HEK293 (cell line): ENCODE results near the gene ANKFN1.

Experiments used
- CTCF ChIA-PET: fragments of 350-600 bp; formaldehyde crosslinking; extraction: SDS; loops from one replicate; lab custom pipeline; 2021; ENCODE audit warnings: antibody characterized with exemption; lab: Yijun Ruan, JAX
- POLR2A ChIA-PET: fragments of 300-600 bp; formaldehyde crosslinking; extraction: SDS; loops from one replicate; lab custom pipeline; 2020; ENCODE audit warnings: antibody characterized with exemption, inconsistent platforms; lab: Yijun Ruan, JAX
- H3K27ac ChIP-seq: fragments of 200-500 bp; sonication (Bioruptor generic); 2 replicates; pipeline ENCODE4 v1.5.1; 2014; ENCODE audit warnings: low read depth, low read length, control low read depth, inconsistent platforms; ENCODE audit errors: extremely low read depth
- H3K36me3 ChIP-seq, 2 experiments: fragments of 200-500 bp in 1 of 2; sonication (Bioruptor generic) in 1 of 2; 1 replicate in 1 of 2; 2 replicates in 1 of 2; pipeline ENCODE4 v1.5.1; 2014 to 2017; ENCODE audit warnings: inconsistent platforms in 2 of 2, low read length in 2 of 2; ENCODE audit not compliant: control insufficient read depth in 2 of 2, insufficient read depth in 1 of 2
- H3K4me1 ChIP-seq: fragments of 200-500 bp; sonication (Bioruptor generic); 2 replicates; pipeline ENCODE4 v1.5.1; 2014; ENCODE audit warnings: mild to moderate bottlenecking, low read length, inconsistent platforms; ENCODE audit not compliant: control insufficient read depth, insufficient read depth
- H3K4me3 ChIP-seq: 2 replicates; pipeline ENCODE4 v1.5.1; 2011; ENCODE audit warnings: low read depth, mild to moderate bottlenecking, control low read depth, low read length, moderate library complexity
- H3K9me3 ChIP-seq: fragments of 200-500 bp; sonication (Bioruptor generic); 2 replicates; pipeline ENCODE4 v1.5.1; 2014; ENCODE audit warnings: low read depth, low read length, inconsistent platforms; ENCODE audit not compliant: control insufficient read depth, insufficient read depth
- GLIS2 ChIP-seq: fragments of 450-650 bp; formaldehyde crosslinking; IDR thresholded peaks from 2 replicates; pipeline ENCODE4 v1.5.1; 2016; ENCODE audit warnings: missing biosample characterization, missing genetic modification characterization
- SETDB1 ChIP-seq: IDR thresholded peaks from one replicate; pipeline ENCODE4 v1.6.1; 2017; ENCODE audit warnings: mild to moderate bottlenecking, low read length, moderate library complexity, mixed read lengths; ENCODE audit not compliant: insufficient read length
- TCF7L2 ChIP-seq: IDR thresholded peaks from 2 replicates; pipeline ENCODE4 v1.6.1; 2011; ENCODE audit warnings: low read depth, mild to moderate bottlenecking, inconsistent platforms, low read length, moderate library complexity, borderline replicate concordance
- TRIM28 ChIP-seq: IDR thresholded peaks from 2 replicates; pipeline ENCODE4 v1.6.1; 2011; ENCODE audit warnings: low read length, control low read depth, borderline replicate concordance
- ZBTB8A ChIP-seq: fragments of 450-650 bp; formaldehyde crosslinking; IDR thresholded peaks from 2 replicates; pipeline ENCODE4 v1.5.1; 2016; ENCODE audit warnings: missing biosample characterization, missing genetic modification characterization
- ZFP69B ChIP-seq: fragments of 450-650 bp; formaldehyde crosslinking; IDR thresholded peaks from 2 replicates; pipeline ENCODE4 v1.5.1; 2016; ENCODE audit warnings: missing biosample characterization, missing genetic modification characterization
- ZNF169 ChIP-seq: fragments of 450-650 bp; formaldehyde crosslinking; IDR thresholded peaks from 2 replicates; pipeline ENCODE4 v1.5.1; 2016; ENCODE audit warnings: missing biosample characterization, missing genetic modification characterization
- ZNF221 ChIP-seq: fragments of 450-650 bp; formaldehyde crosslinking; IDR thresholded peaks from 2 replicates; pipeline ENCODE4 v1.5.1; 2017; ENCODE audit warnings: missing biosample characterization, missing genetic modification characterization, borderline replicate concordance
- ZNF324 ChIP-seq: fragments of 450-650 bp; formaldehyde crosslinking; IDR thresholded peaks from 2 replicates; pipeline ENCODE4 v1.5.1; 2016; ENCODE audit warnings: missing biosample characterization, missing genetic modification characterization
- ZNF37A ChIP-seq: fragments of 450-650 bp; IDR thresholded peaks from 2 replicates; pipeline ENCODE4 v1.5.1; 2018; ENCODE audit warnings: missing biosample characterization, missing genetic modification characterization
- ZNF423 ChIP-seq: fragments of 450-650 bp; formaldehyde crosslinking; IDR thresholded peaks from 2 replicates; pipeline ENCODE4 v1.5.1; 2016; ENCODE audit warnings: missing biosample characterization, missing genetic modification characterization
- ZNF530 ChIP-seq: fragments of 450-650 bp; formaldehyde crosslinking; IDR thresholded peaks from 2 replicates; pipeline ENCODE4 v1.5.1; 2016; ENCODE audit warnings: low read depth, missing biosample characterization, missing genetic modification characterization
- ZNF548 ChIP-seq: fragments of 450-650 bp; formaldehyde crosslinking; IDR thresholded peaks from 2 replicates; pipeline ENCODE4 v1.5.1; 2016; ENCODE audit warnings: missing biosample characterization, missing genetic modification characterization
- ZNF571 ChIP-seq: fragments of 450-650 bp; formaldehyde crosslinking; IDR thresholded peaks from 2 replicates; pipeline ENCODE4 v1.5.0; 2017; ENCODE audit warnings: missing biosample characterization, missing genetic modification characterization
- ZNF610 ChIP-seq: fragments of 450-650 bp; formaldehyde crosslinking; IDR thresholded peaks from 2 replicates; pipeline ENCODE4 v1.5.1; 2016; ENCODE audit warnings: missing biosample characterization, missing genetic modification characterization, borderline replicate concordance
- ZNF624 ChIP-seq: fragments of 450-650 bp; formaldehyde crosslinking; IDR thresholded peaks from 2 replicates; pipeline ENCODE4 v1.5.1; 2017; ENCODE audit warnings: missing biosample characterization, missing genetic modification characterization
- ZNF654 ChIP-seq: fragments of 450-650 bp; formaldehyde crosslinking; IDR thresholded peaks from 2 replicates; pipeline ENCODE4 v1.5.1; 2016; ENCODE audit warnings: low read depth, missing biosample characterization, missing genetic modification characterization
- ZNF747 ChIP-seq: fragments of 450-650 bp; formaldehyde crosslinking; IDR thresholded peaks from 2 replicates; pipeline ENCODE4 v1.5.1; 2016; ENCODE audit warnings: missing biosample characterization, missing genetic modification characterization
- ZSCAN30 ChIP-seq: fragments of 450-650 bp; IDR thresholded peaks from 2 replicates; pipeline ENCODE4 v1.5.1; 2018; ENCODE audit warnings: missing biosample characterization, mild to moderate bottlenecking, missing genetic modification characterization, moderate library complexity
- TF ChIP-seq, protein P1 (sequence below): fragments of 450-650 bp; IDR thresholded peaks from 2 replicates; pipeline ENCODE4 v1.5.1; 2018; ENCODE audit warnings: missing biosample characterization, mild to moderate bottlenecking, missing genetic modification characterization

The ANKFN1 gene

DNA sequence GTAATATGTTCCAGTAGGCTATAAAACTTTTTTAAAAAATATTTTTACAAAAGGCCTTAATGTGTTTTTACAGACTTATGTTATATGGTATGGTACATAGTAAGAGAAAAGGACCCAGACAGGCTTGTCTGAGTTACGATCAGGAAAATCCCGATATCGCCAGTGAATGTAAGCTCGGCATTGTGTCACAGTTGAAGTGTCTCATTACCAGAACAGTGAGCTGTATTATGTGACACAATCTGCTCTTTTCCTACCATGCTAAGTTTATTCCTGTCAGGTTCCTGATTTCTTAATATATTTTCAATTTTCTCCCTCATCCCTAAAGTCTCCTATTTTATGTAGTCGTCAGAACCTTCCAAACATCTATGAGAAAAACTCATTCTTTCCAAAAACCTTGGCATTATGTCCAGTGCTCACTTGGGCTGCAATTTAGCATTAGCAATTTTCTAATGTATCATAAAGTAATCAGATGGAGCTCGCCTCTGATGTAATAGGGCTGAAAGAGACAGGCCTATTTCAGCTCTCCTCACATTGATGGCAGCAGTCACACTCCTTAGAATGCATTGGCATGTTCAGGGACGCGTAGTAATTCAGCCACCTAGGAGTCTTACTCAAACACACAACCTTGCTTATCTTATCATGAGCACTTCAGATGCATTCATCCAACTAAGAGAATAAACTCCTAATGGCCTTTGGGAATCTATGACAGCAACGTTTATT is 292.6 kb downstream of the ANKFN1 start:
- POLR2A ChIA-PET = no interaction called here
- Histone ChIP-seq H3K4me3 (no peak overlapping the region), H3K27ac (no peak overlapping the region), H3K9me3 (no peaks in the 10 kb centered on the region), H3K36me3 (no peaks in the 10 kb centered on the region), H3K4me1 (peaks cover 10% of the 10 kb centered on the region)
- no peak for TF ChIP-seq ZNF571 (tag by site-specific recombination)
- peak; percentile 73; the same call in 1 of the 2 replicates for TF ChIP-seq TCF7L2
- no peak for TF ChIP-seq ZNF221
- TF ChIP-seq ZFP69B = no peak
- peak; percentile 68; the same call in 1 of the 2 replicates for TF ChIP-seq TRIM28
- TF ChIP-seq SETDB1 = no peak
- TF ChIP-seq ZNF37A = no peak
- no peak for TF ChIP-seq ZNF530
- CTCF ChIA-PET = no interaction called here

DNA sequence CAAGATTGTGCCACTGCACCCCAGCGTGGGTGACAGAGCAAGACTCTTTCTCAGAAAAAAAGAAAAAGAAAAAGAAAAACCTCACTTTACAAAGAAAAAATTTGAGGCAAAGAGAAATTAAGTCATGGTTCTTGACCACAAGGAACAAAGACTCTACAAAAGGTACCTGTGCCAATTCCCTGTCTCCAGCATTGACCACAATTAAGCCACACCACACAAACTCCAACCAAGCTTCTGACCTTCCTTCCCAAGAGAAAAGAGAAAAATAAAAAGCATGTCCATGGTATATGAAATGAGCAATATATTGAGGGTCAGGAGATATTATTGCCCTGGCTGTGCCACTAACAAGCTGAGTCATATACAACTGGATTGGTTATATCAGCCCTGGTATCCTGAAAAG is 293.9 kb downstream of the ANKFN1 start:
- TF ChIP-seq GLIS2 (tag by site-specific recombination) (no peak), ZNF423 (tag by site-specific recombination) (no peak), ZNF654 (tag by site-specific recombination) (no peak), ZNF169 (tag by site-specific recombination) (no peak)
- ChIA-PET CTCF (no interaction called here), POLR2A (no interaction called here)
- H3K36me3 ChIP-seq = no peaks in the 10 kb centered on the region
- no peaks in the 10 kb centered on the region for H3K9me3 ChIP-seq
- H3K4me1 ChIP-seq = no peaks in the 10 kb centered on the region; the same call in 1 of the 2 replicates
- no peak overlapping the region for H3K4me3 ChIP-seq
- H3K27ac ChIP-seq = no peak overlapping the region

DNA sequence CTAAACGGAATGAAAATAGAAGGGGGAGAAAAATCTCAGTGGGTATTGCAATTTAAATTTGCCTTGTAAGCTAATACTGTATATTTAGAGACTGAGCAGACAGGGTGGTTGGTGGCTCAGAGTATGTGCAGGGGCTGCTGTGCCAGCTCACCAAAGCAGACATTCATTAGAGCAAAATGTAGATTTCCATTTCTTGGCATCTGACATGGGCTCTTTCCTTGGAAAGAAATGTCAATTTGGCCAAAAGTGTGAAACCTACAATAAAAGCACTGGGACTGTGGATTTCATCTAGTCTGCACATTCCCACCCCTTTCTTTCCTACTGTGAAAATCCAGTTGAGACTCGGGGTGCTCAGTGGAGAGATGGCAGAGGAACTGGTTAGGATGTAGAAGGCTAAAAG is 295.1 kb downstream of the ANKFN1 start:
- no peaks in the 10 kb centered on the region; the same call in 1 of the 2 replicates for H3K4me1 ChIP-seq
- POLR2A ChIA-PET = no interaction called here
- TF ChIP-seq ZNF624 (no peak), ZNF324 (tag by site-specific recombination) (no peak), ZNF747 (no peak), ZNF548 (tag by site-specific recombination) (no peak), ZBTB8A (tag by site-specific recombination) (no peak), ZSCAN30 (tag by site-specific recombination) (no peak), ZNF610 (tag by site-specific recombination) (no peak)
- TF ChIP-seq, protein P1, sequence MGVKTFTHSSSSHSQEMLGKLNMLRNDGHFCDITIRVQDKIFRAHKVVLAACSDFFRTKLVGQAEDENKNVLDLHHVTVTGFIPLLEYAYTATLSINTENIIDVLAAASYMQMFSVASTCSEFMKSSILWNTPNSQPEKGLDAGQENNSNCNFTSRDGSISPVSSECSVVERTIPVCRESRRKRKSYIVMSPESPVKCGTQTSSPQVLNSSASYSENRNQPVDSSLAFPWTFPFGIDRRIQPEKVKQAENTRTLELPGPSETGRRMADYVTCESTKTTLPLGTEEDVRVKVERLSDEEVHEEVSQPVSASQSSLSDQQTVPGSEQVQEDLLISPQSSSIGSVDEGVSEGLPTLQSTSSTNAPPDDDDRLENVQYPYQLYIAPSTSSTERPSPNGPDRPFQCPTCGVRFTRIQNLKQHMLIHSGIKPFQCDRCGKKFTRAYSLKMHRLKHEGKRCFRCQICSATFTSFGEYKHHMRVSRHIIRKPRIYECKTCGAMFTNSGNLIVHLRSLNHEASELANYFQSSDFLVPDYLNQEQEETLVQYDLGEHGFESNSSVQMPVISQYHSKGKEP (tag by site-specific recombination) = no peak
- TF ChIP-seq, all 188 proteins: peak for 0
- Histone ChIP-seq H3K4me3 (no peak overlapping the region), H3K36me3 (no peaks in the 10 kb centered on the region), H3K9me3 (no peaks in the 10 kb centered on the region), H3K27ac (no peak overlapping the region)
- CTCF ChIA-PET = no interaction called here
